GM20431 (cell line): ENCODE results near the gene WFDC10A.
"Not testable (repeated sequence)": the region's sequence is repeated elsewhere in the genome, so short reads cannot be mapped to it uniquely, and the experiment has no call there.

Experiments used
- in situ Hi-C: fragments of 300-500 bp; cut with MseI, MboI; formaldehyde crosslinking; loops from one replicate; pipeline ENCODE4 v1.15.0; 2020; ENCODE audit warnings: low sequenced_read_pairs; ENCODE audit not compliant: unreplicated experiment

The WFDC10A gene

GRCh38 chr20:45629496-45630100 lies at the start of gene WFDC10A:
Gene WFDC10A (plus strand): TSS chr20:45629739. CDS start chr20:45629814, 75 bp downstream.
- in situ Hi-C loops: no loop called here

GRCh38 chr20:45581702-45582101 lies 47.8 kb upstream of the WFDC10A start:
- in situ Hi-C loops: loop anchor here (25.0 kb wide), 1 partner anchor 181 kb away; no protein-coding TSS in a partner anchor

- in situ Hi-C loops: loop anchor here (25.0 kb wide), 1 partner anchor 179 kb away; no protein-coding TSS in a partner anchor
Observed at GRCh38 chr20:45583502-45583901, 46.0 kb upstream of the WFDC10A start.

- in situ Hi-C loops: loop anchor here (25.0 kb wide), 1 partner anchor 178 kb away; no protein-coding TSS in a partner anchor
Observed at GRCh38 chr20:45584294-45584693, 45.2 kb upstream of the WFDC10A start.

- in situ Hi-C loops: loop anchor here (25.0 kb wide), 1 partner anchor 176 kb away; no protein-coding TSS in a partner anchor
Observed at GRCh38 chr20:45585986-45586385, 43.6 kb upstream of the WFDC10A start.

- in situ Hi-C loops: loop anchor here (25.0 kb wide), 1 partner anchor 174 kb away; no protein-coding TSS in a partner anchor
Observed at GRCh38 chr20:45588800-45589199, 40.7 kb upstream of the WFDC10A start.

GRCh38 chr20:45589725-45590124 lies 39.8 kb upstream of the WFDC10A start:
- in situ Hi-C loops: loop anchor here (25.0 kb wide), 1 partner anchor 173 kb away; no protein-coding TSS in a partner anchor

GRCh38 chr20:45592574-45593189 lies 36.9 kb upstream of the WFDC10A start:
- in situ Hi-C loops: loop anchor here (25.0 kb wide), 1 partner anchor 170 kb away; no protein-coding TSS in a partner anchor

- in situ Hi-C loops: loop anchor here (25.0 kb wide), 1 partner anchor 169 kb away; no protein-coding TSS in a partner anchor
Observed at GRCh38 chr20:45593498-45593897, 36.0 kb upstream of the WFDC10A start.

- in situ Hi-C loops: loop anchor here (25.0 kb wide), 1 partner anchor 167 kb away; no protein-coding TSS in a partner anchor
Observed at GRCh38 chr20:45595235-45595634, 34.3 kb upstream of the WFDC10A start.

GRCh38 chr20:45607810-45608209 lies 21.7 kb upstream of the WFDC10A start:
- in situ Hi-C loops: no loop called here

GRCh38 chr20:45611054-45611453 lies 18.5 kb upstream of the WFDC10A start:
- in situ Hi-C loops: no loop called here

GRCh38 chr20:45612314-45612713 lies 17.2 kb upstream of the WFDC10A start:
- in situ Hi-C loops: no loop called here

- in situ Hi-C loops: no loop called here
Observed at GRCh38 chr20:45617591-45617990, 11.9 kb upstream of the WFDC10A start.

- in situ Hi-C loops: no loop called here
Observed at GRCh38 chr20:45621593-45621992, 7.9 kb upstream of the WFDC10A start.

GRCh38 chr20:45626540-45626939 lies 3.0 kb upstream of the WFDC10A start:
- in situ Hi-C loops: no loop called here

GRCh38 chr20:45630371-45630770 lies 832 bp downstream of the WFDC10A start:
- in situ Hi-C loops: no loop called here

GRCh38 chr20:45631184-45631583 lies 1.6 kb downstream of the WFDC10A start, which contains the start of gene WFDC9:
Gene WFDC9 (minus strand): TSS chr20:45631284. CDS start chr20:45610181, 21,103 bp downstream.
- in situ Hi-C loops: no loop called here

GRCh38 chr20:45636513-45636912 lies 7.0 kb downstream of the WFDC10A start:
- in situ Hi-C loops: no loop called here

GRCh38 chr20:45639687-45640086 lies 10.1 kb downstream of the WFDC10A start:
- in situ Hi-C loops: no loop called here

GRCh38 chr20:45641076-45641475 lies 11.5 kb downstream of the WFDC10A start:
- in situ Hi-C loops: not testable (repeated sequence)
